ENCODE results near the gene GPR149. TPM values are rescaled to one million over a fixed set of nuclear protein-coding genes. Genes with fewer than 3 reads are reported as not detected.

The GPR149 gene
- total RNA-seq, 1 experiment from 2014 or later = not detected

- Histone ChIP-seq H3K27me3 (replicated peaks) (no peaks in the 10 kb centered on the region), H3K4me3 (no peak overlapping the region), H3K36me3 (no peaks in the 10 kb centered on the region), H3K27ac (no peak overlapping the region), H3K9me3 (replicated peaks) (no peaks in the 10 kb centered on the region), H3K4me1 (replicated peaks) (no peaks in the 10 kb centered on the region)
- DNase-seq (ENCODE audit: low read depth in 1 of 2, low spot score in 2 of 2) = no peak
These were observed 45.5 kb downstream of the GPR149 start for GRCh38 chr3:154384479-154384878.

- no peaks in the 10 kb centered on the region for H3K27me3 ChIP-seq (replicated peaks)
- no peak overlapping the region for H3K27ac ChIP-seq
- H3K4me1 ChIP-seq (replicated peaks) = no peaks in the 10 kb centered on the region
- no peaks in the 10 kb centered on the region for H3K36me3 ChIP-seq
- H3K9me3 ChIP-seq (replicated peaks) = no peaks in the 10 kb centered on the region
- no peak overlapping the region for H3K4me3 ChIP-seq
- no peak for DNase-seq (ENCODE audit: low read depth in 1 of 2, low spot score in 2 of 2)
These were observed 51.7 kb downstream of the GPR149 start for GRCh38 chr3:154378311-154378710.

- Histone ChIP-seq H3K4me3 (no peak overlapping the region), H3K9me3 (replicated peaks) (no peaks in the 10 kb centered on the region), H3K4me1 (replicated peaks) (no peaks in the 10 kb centered on the region), H3K27me3 (replicated peaks) (no peaks in the 10 kb centered on the region), H3K27ac (no peak overlapping the region), H3K36me3 (no peaks in the 10 kb centered on the region)
- no peak for DNase-seq (ENCODE audit: low read depth in 1 of 2, low spot score in 2 of 2)
These were observed 62.8 kb downstream of the GPR149 start for GRCh38 chr3:154367221-154367620.

- no peak for DNase-seq (ENCODE audit: low read depth in 1 of 2, low spot score in 2 of 2)
- no peaks in the 10 kb centered on the region for H3K27me3 ChIP-seq (replicated peaks)
- no peak overlapping the region for H3K4me3 ChIP-seq
- no peaks in the 10 kb centered on the region for H3K36me3 ChIP-seq
- no peaks in the 10 kb centered on the region for H3K9me3 ChIP-seq (replicated peaks)
- no peak overlapping the region for H3K27ac ChIP-seq
- H3K4me1 ChIP-seq (replicated peaks) = no peaks in the 10 kb centered on the region
These were observed 65.1 kb downstream of the GPR149 start for GRCh38 chr3:154364849-154365248.

GRCh38 chr3:154361099-154361498 is 68.9 kb downstream of the GPR149 start:
- H3K4me1 ChIP-seq (replicated peaks) = no peaks in the 10 kb centered on the region
- no peaks in the 10 kb centered on the region for H3K9me3 ChIP-seq (replicated peaks)
- no peaks in the 10 kb centered on the region for H3K36me3 ChIP-seq
- no peak overlapping the region for H3K4me3 ChIP-seq
- no peaks in the 10 kb centered on the region for H3K27me3 ChIP-seq (replicated peaks)
- no peak for DNase-seq (ENCODE audit: low read depth in 1 of 2, low spot score in 2 of 2)
- no peak overlapping the region for H3K27ac ChIP-seq

- Histone ChIP-seq H3K27ac (no peak overlapping the region), H3K9me3 (replicated peaks) (no peaks in the 10 kb centered on the region), H3K4me1 (replicated peaks) (no peaks in the 10 kb centered on the region), H3K36me3 (no peaks in the 10 kb centered on the region), H3K27me3 (replicated peaks) (no peaks in the 10 kb centered on the region), H3K4me3 (no peak overlapping the region)
- DNase-seq (ENCODE audit: low read depth in 1 of 2, low spot score in 2 of 2) = no peak
These were observed 74.0 kb downstream of the GPR149 start for GRCh38 chr3:154356009-154356408.

GRCh38 chr3:154349223-154349622 is 80.8 kb downstream of the GPR149 start:
- Histone ChIP-seq H3K9me3 (replicated peaks) (no peaks in the 10 kb centered on the region), H3K27ac (no peak overlapping the region), H3K4me3 (no peak overlapping the region), H3K36me3 (no peaks in the 10 kb centered on the region), H3K27me3 (replicated peaks) (no peaks in the 10 kb centered on the region; the same call in 1 of the 2 replicates), H3K4me1 (replicated peaks) (no peaks in the 10 kb centered on the region)
- no peak for DNase-seq (ENCODE audit: low read depth in 1 of 2, low spot score in 2 of 2)

- no peak overlapping the region for H3K27ac ChIP-seq
- H3K4me1 ChIP-seq (replicated peaks) = no peaks in the 10 kb centered on the region
- H3K9me3 ChIP-seq (replicated peaks) = no peaks in the 10 kb centered on the region
- no peaks in the 10 kb centered on the region for H3K36me3 ChIP-seq
- H3K27me3 ChIP-seq (replicated peaks) = no peaks in the 10 kb centered on the region; the same call in 1 of the 2 replicates
- DNase-seq (ENCODE audit: low read depth in 1 of 2, low spot score in 2 of 2) = no peak
- no peak overlapping the region for H3K4me3 ChIP-seq
These were observed 84.4 kb downstream of the GPR149 start for GRCh38 chr3:154345422-154346122.

GRCh38 chr3:154338570-154338969 is 91.4 kb downstream of the GPR149 start:
- Histone ChIP-seq H3K27ac (no peak overlapping the region), H3K27me3 (replicated peaks) (peaks cover 14% of the 10 kb centered on the region; the same call in 1 of the 2 replicates), H3K4me3 (no peak overlapping the region), H3K4me1 (replicated peaks) (no peaks in the 10 kb centered on the region), H3K9me3 (replicated peaks) (no peaks in the 10 kb centered on the region), H3K36me3 (no peaks in the 10 kb centered on the region)
- DNase-seq (ENCODE audit: low read depth in 1 of 2, low spot score in 2 of 2) = no peak

- Histone ChIP-seq H3K4me3 (no peak overlapping the region), H3K36me3 (no peaks in the 10 kb centered on the region), H3K4me1 (replicated peaks) (no peaks in the 10 kb centered on the region), H3K27me3 (replicated peaks) (peaks cover 14% of the 10 kb centered on the region; the same call in 1 of the 2 replicates), H3K27ac (no peak overlapping the region), H3K9me3 (replicated peaks) (no peaks in the 10 kb centered on the region)
- DNase-seq (ENCODE audit: low read depth in 1 of 2, low spot score in 2 of 2) = no peak
These were observed 92.0 kb downstream of the GPR149 start for GRCh38 chr3:154338008-154338407.

- H3K9me3 ChIP-seq (replicated peaks) = no peaks in the 10 kb centered on the region
- no peak overlapping the region for H3K27ac ChIP-seq
- no peaks in the 10 kb centered on the region for H3K4me1 ChIP-seq (replicated peaks)
- H3K36me3 ChIP-seq = no peaks in the 10 kb centered on the region
- peak in 1 of 2 experiments; percentile 10 for DNase-seq (ENCODE audit: low read depth in 1 of 2, low spot score in 2 of 2)
- H3K27me3 ChIP-seq (replicated peaks) = peaks cover 14% of the 10 kb centered on the region; the same call in 1 of the 2 replicates
- H3K4me3 ChIP-seq = no peak overlapping the region
These were observed 95.0 kb downstream of the GPR149 start for GRCh38 chr3:154334973-154335420.

GRCh38 chr3:154327871-154328270 is 102.1 kb downstream of the GPR149 start:
- H3K27ac ChIP-seq = no peak overlapping the region
- no peak overlapping the region for H3K4me3 ChIP-seq
- no peak for DNase-seq (ENCODE audit: low read depth in 1 of 2, low spot score in 2 of 2)

GRCh38 chr3:154324919-154325318 is 105.1 kb downstream of the GPR149 start:
- Histone ChIP-seq H3K4me1 (replicated peaks) (peaks cover 17% of the 10 kb centered on the region), H3K9me3 (replicated peaks) (0 out of 2 replicates have a peak, but pooled peaks cover 3% of the 10 kb centered on the region), H3K27ac (peak overlapping the region; percentile 87), H3K27me3 (replicated peaks) (no peaks in the 10 kb centered on the region), H3K4me3 (peak overlapping the region; percentile 58), H3K36me3 (peaks cover 15% of the 10 kb centered on the region)
- DNase-seq (ENCODE audit: low read depth in 1 of 2, low spot score in 2 of 2) = no peak

More at GRCh38 chr3:154327871-154328270, 102.1 kb downstream of the GPR149 start:
- 0 out of 2 replicates have a peak, but pooled peaks cover 3% of the 10 kb centered on the region for H3K9me3 ChIP-seq (replicated peaks)
- H3K4me1 ChIP-seq (replicated peaks) = peaks cover 9% of the 10 kb centered on the region
- H3K27me3 ChIP-seq (replicated peaks) = no peaks in the 10 kb centered on the region
- peaks cover under 1% of the 10 kb centered on the region; the same call in 1 of the 2 replicates for H3K36me3 ChIP-seq

GRCh38 chr3:154323891-154324738 is 105.9 kb downstream of the GPR149 start, which contains the start of gene DHX36:
DHX36 (minus strand) TSS chr3:154324487; CDS start chr3:154324416, 71 bp downstream.
- 0 out of 2 replicates have a peak, but pooled peaks cover 3% of the 10 kb centered on the region for H3K9me3 ChIP-seq (replicated peaks)
- H3K4me3 ChIP-seq = peak within 1 kb of the TSS; percentile 58
- peaks cover 15% of the 10 kb centered on the region for H3K36me3 ChIP-seq
- peak within 1 kb of the TSS; percentile 87 for H3K27ac ChIP-seq
- no peaks in the 10 kb centered on the region for H3K27me3 ChIP-seq (replicated peaks)
- peak; percentile 83 to 90 for DNase-seq (ENCODE audit: low read depth in 1 of 2, low spot score in 2 of 2)
- H3K4me1 ChIP-seq (replicated peaks) = peaks cover 17% of the 10 kb centered on the region

Data from SJSA1 (cell line).